Activated CD4-positive, alpha-beta T cell treated with anti-CD3 and anti-CD28 coated beads for 24 hours (primary cell): Measurements from ENCODE around the gene SEC61A2.
A peak's percentile ranks its signal among the peaks of the same experiment; 100 is the strongest.
"Not testable (repeated sequence)": the region's sequence is repeated elsewhere in the genome, so short reads cannot be mapped to it uniquely, and the experiment has no call there.

Source experiments
- DNase-seq, 2 donors: peaks; one replicate each; pipeline ENCODE4 v3.0.0-alpha.2; 2020; ENCODE audit warnings: low read depth in 2 of 2

The SEC61A2 gene

GRCh38 chr10:12160664-12161063 lies 31.2 kb downstream of the SEC61A2 start:
- no peak for DNase-seq

GRCh38 chr10:12162927-12163326 lies 33.5 kb downstream of the SEC61A2 start:
- DNase-seq = no peak

- no peak for DNase-seq
These were observed 34.6 kb downstream of the SEC61A2 start for GRCh38 chr10:12164085-12164484.

- DNase-seq = no peak
These were observed 35.6 kb downstream of the SEC61A2 start for GRCh38 chr10:12165036-12165435.

- DNase-seq = no peak
These were observed 36.7 kb downstream of the SEC61A2 start for GRCh38 chr10:12165999-12166775.

- not testable (repeated sequence) for DNase-seq
These were observed 42.0 kb downstream of the SEC61A2 start for GRCh38 chr10:12171512-12171911.

- no peak for DNase-seq
These were observed 48.2 kb downstream of the SEC61A2 start for GRCh38 chr10:12177642-12178041.

GRCh38 chr10:12179606-12180170 lies 50.2 kb downstream of the SEC61A2 start:
- no peak for DNase-seq

- DNase-seq = no peak
These were observed 50.9 kb downstream of the SEC61A2 start for GRCh38 chr10:12180221-12180974.

- DNase-seq = peak; percentile 39 to 41
These were observed 51.7 kb downstream of the SEC61A2 start for GRCh38 chr10:12181065-12181775.

GRCh38 chr10:12184165-12184564 lies 54.7 kb downstream of the SEC61A2 start:
- DNase-seq = no peak

GRCh38 chr10:12186323-12186722 lies 56.8 kb downstream of the SEC61A2 start:
- no peak for DNase-seq

- DNase-seq = no peak
These were observed 57.9 kb downstream of the SEC61A2 start for GRCh38 chr10:12187321-12187905.

GRCh38 chr10:12188656-12189055 lies 59.2 kb downstream of the SEC61A2 start:
- no peak for DNase-seq

- DNase-seq = no peak
These were observed 59.9 kb downstream of the SEC61A2 start for GRCh38 chr10:12189426-12189825.

GRCh38 chr10:12191715-12192114 lies 62.2 kb downstream of the SEC61A2 start:
- no peak for DNase-seq

- no peak for DNase-seq
These were observed 63.7 kb downstream of the SEC61A2 start for GRCh38 chr10:12193193-12193592.

GRCh38 chr10:12194752-12195271 lies 65.3 kb downstream of the SEC61A2 start:
- DNase-seq = no peak

- DNase-seq = no peak
These were observed 65.8 kb downstream of the SEC61A2 start for GRCh38 chr10:12195281-12195602.

- peak; percentile 70 to 75 for DNase-seq
These were observed 66.4 kb downstream of the SEC61A2 start, which contains the start of the genes CDC123 and NUDT5 for GRCh38 chr10:12195603-12196506. Gene CDC123, plus strand, starts transcription at chr10:12196188. Its CDS starts 58 bp downstream, at chr10:12196246. Gene NUDT5, minus strand, starts transcription at chr10:12195891. Its CDS starts 9,600 bp downstream, at chr10:12186291.
